ENCODE results near the gene TSPAN18.
A peak's percentile ranks its signal among the peaks of the same experiment; 100 is the strongest.

TSPAN18 gene

GRCh38 chr11:44861849-44862557 is 135.2 kb downstream of the TSPAN18 start:
- TF ChIP-seq CTCF (conservative IDR thresholded peaks at IDR 0.05; ENCODE audit: low read length) = no peak
- TF ChIP-seq EZH2phosphoT487 (IDR thresholded peaks at IDR 0.05; ENCODE audit: borderline replicate concordance) = no peak
- no peaks in the 10 kb centered on the region for H4K20me1 ChIP-seq (ENCODE audit: insufficient read depth, low read length, poor library complexity, severe bottlenecking)
- peak overlapping the region; percentile 39; the same call in 1 of the 2 replicates for H2AFZ ChIP-seq (ENCODE audit: low read length)
- H3K9me3 ChIP-seq (ENCODE audit: insufficient read depth, low read depth, low read length) = no peaks in the 10 kb centered on the region
- peak overlapping the region; percentile 53 for H3K9ac ChIP-seq (ENCODE audit: low read depth, low read length, poor library complexity, severe bottlenecking)
- H3F3A ChIP-seq (ENCODE audit: low read depth) = peaks cover 3% of the 10 kb centered on the region
- no peaks in the 10 kb centered on the region for H3K36me3 ChIP-seq (ENCODE audit: insufficient read depth, low read length)
- no peaks in the 10 kb centered on the region for H3K9me2 ChIP-seq (replicated peaks; ENCODE audit: low read depth, low read length)
- H3K4me1 ChIP-seq (ENCODE audit: insufficient read depth, low read length, poor library complexity, severe bottlenecking) = peaks cover 21% of the 10 kb centered on the region
- peak overlapping the region; percentile 63 for H3K4me3 ChIP-seq (ENCODE audit: low read length, poor library complexity, severe bottlenecking)
- no peaks in the 10 kb centered on the region for H3K27me3 ChIP-seq (ENCODE audit: insufficient read depth, low read length, poor library complexity, severe bottlenecking)
- peak overlapping the region; percentile 91 for H3K4me2 ChIP-seq (ENCODE audit: low read depth, low read length, poor library complexity, severe bottlenecking)
- no peaks in the 10 kb centered on the region for H3K79me2 ChIP-seq (ENCODE audit: insufficient read depth, low read length)

DNA sequence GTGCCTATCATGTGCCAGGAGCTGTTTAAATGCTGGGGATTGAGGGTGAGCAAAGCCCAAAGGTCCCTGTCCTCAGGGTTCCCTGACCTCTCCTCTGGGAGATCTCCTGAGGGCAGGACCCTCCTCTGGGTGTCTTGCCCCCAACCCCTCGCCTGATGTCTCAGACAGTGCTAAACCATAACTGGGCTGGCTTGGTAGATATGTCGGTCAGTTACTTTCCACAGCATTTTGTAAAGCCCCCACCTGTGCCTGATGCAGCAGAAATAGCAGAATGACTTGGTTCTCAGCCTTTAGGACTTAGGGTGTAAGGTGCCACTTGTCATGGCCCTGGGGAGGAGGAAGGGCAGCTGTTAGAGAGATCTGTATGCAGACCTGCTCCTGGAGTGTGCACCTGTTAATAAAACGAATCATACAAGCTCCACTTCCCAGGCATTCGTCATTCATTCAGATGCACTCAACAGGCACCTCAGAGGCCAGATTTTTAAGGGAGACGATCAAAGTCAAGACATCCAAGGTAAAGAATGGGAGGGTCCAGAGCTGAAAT is 135.9 kb downstream of the TSPAN18 start:
- Histone ChIP-seq H3K4me1 (ENCODE audit: insufficient read depth, low read length, poor library complexity, severe bottlenecking) (peaks cover 23% of the 10 kb centered on the region), H3K9ac (ENCODE audit: low read depth, low read length, poor library complexity, severe bottlenecking) (peak overlapping the region; percentile 42), H3K27me3 (ENCODE audit: insufficient read depth, low read length, poor library complexity, severe bottlenecking) (no peaks in the 10 kb centered on the region), H3K4me2 (ENCODE audit: low read depth, low read length, poor library complexity, severe bottlenecking) (peak overlapping the region; percentile 91), H3K4me3 (ENCODE audit: low read length, poor library complexity, severe bottlenecking) (peak overlapping the region; percentile 18), H4K20me1 (ENCODE audit: insufficient read depth, low read length, poor library complexity, severe bottlenecking) (no peaks in the 10 kb centered on the region), H3K9me2 (replicated peaks; ENCODE audit: low read depth, low read length) (no peaks in the 10 kb centered on the region), H3F3A (ENCODE audit: low read depth) (peaks cover 3% of the 10 kb centered on the region), H3K79me2 (ENCODE audit: insufficient read depth, low read length) (no peaks in the 10 kb centered on the region), H2AFZ (ENCODE audit: low read length) (no peak overlapping the region), H3K36me3 (ENCODE audit: insufficient read depth, low read length) (no peaks in the 10 kb centered on the region), H3K9me3 (ENCODE audit: insufficient read depth, low read depth, low read length) (no peaks in the 10 kb centered on the region)
- TF ChIP-seq EZH2phosphoT487 (IDR thresholded peaks at IDR 0.05; ENCODE audit: borderline replicate concordance) = no peak
- no peak for TF ChIP-seq CTCF (conservative IDR thresholded peaks at IDR 0.05; ENCODE audit: low read length)

DNA sequence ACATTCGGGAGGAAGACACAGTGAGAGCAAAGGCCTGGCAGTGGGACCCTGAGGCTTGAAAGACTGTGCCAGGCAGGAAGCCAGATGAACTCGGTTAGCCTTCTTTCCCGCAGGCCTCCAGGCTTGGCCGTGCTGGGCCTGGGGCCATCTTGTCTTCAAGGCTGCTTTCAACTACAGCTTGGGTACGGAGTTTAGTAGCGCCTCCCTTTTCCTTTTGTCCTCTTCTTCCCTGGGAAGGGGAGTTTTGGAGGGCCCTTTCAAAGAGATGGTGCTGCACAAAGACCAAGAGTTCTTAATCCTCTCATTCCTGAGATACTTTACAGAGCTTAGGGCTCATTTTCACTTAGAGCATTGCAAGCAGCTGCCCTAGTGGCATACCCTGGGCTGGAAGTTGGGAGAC is 136.5 kb downstream of the TSPAN18 start:
- H3K4me1 ChIP-seq (ENCODE audit: insufficient read depth, low read length, poor library complexity, severe bottlenecking) = peaks cover 29% of the 10 kb centered on the region

More for the DNA sequence above, 136.5 kb downstream of the TSPAN18 start:
- Histone ChIP-seq H3K27me3 (ENCODE audit: insufficient read depth, low read length, poor library complexity, severe bottlenecking) (no peaks in the 10 kb centered on the region), H3F3A (ENCODE audit: low read depth) (peaks cover 3% of the 10 kb centered on the region), H3K9me3 (ENCODE audit: insufficient read depth, low read depth, low read length) (no peaks in the 10 kb centered on the region), H4K20me1 (ENCODE audit: insufficient read depth, low read length, poor library complexity, severe bottlenecking) (no peaks in the 10 kb centered on the region), H3K79me2 (ENCODE audit: insufficient read depth, low read length) (no peaks in the 10 kb centered on the region), H3K4me2 (ENCODE audit: low read depth, low read length, poor library complexity, severe bottlenecking) (peak overlapping the region; percentile 91), H3K9me2 (replicated peaks; ENCODE audit: low read depth, low read length) (no peaks in the 10 kb centered on the region), H2AFZ (ENCODE audit: low read length) (no peak overlapping the region), H3K4me3 (ENCODE audit: low read length, poor library complexity, severe bottlenecking) (no peak overlapping the region), H3K9ac (ENCODE audit: low read depth, low read length, poor library complexity, severe bottlenecking) (no peak overlapping the region), H3K36me3 (ENCODE audit: insufficient read depth, low read length) (no peaks in the 10 kb centered on the region)
- TF ChIP-seq EZH2phosphoT487 (IDR thresholded peaks at IDR 0.05; ENCODE audit: borderline replicate concordance) = no peak
- TF ChIP-seq CTCF (conservative IDR thresholded peaks at IDR 0.05; ENCODE audit: low read length) = no peak
